Stimulated activated CD8-positive, alpha-beta memory T cell treated with anti-CD3 and anti-CD28 coated beads, Interleukin-15, amount 100 ng/mL, for 1 hour (primary cell): ENCODE results near the gene MYO1E.
"Not testable (repeated sequence)": the region's sequence is repeated elsewhere in the genome, so short reads cannot be mapped to it uniquely, and the experiment has no call there.

ENCODE experiments used
- DNase-seq: peaks from one replicate; pipeline ENCODE4 v3.0.0-alpha.2; 2020; ENCODE audit warnings: low read depth

The MYO1E gene

GRCh38 chr15:59127255-59127654, 245.4 kb downstream of the MYO1E start:
- DNase-seq: not testable (repeated sequence)

- not testable (repeated sequence) for DNase-seq
These were observed 247.0 kb downstream of the MYO1E start for GRCh38 chr15:59125683-59126082.

- DNase-seq: no peak
These were observed 248.4 kb downstream of the MYO1E start for GRCh38 chr15:59124261-59124660.

GRCh38 chr15:59120937-59121336, 251.7 kb downstream of the MYO1E start:
- no peak for DNase-seq

GRCh38 chr15:59119625-59120024, 253.0 kb downstream of the MYO1E start:
- DNase-seq: no peak

GRCh38 chr15:59116771-59117170, 255.9 kb downstream of the MYO1E start:
- no peak for DNase-seq

- no peak for DNase-seq
These were observed 256.5 kb downstream of the MYO1E start for GRCh38 chr15:59116141-59116540.

GRCh38 chr15:59115047-59115446, 257.6 kb downstream of the MYO1E start:
- DNase-seq: no peak

- no peak for DNase-seq
These were observed 261.4 kb downstream of the MYO1E start for GRCh38 chr15:59111251-59111650.

- no peak for DNase-seq
These were observed 266.8 kb downstream of the MYO1E start for GRCh38 chr15:59105854-59106253.

GRCh38 chr15:59104912-59105732, 267.5 kb downstream of the MYO1E start, which contains the start of gene CCNB2:
Gene CCNB2, plus strand, starts transcription at chr15:59105146. Its CDS starts 123 bp downstream, at chr15:59105269.
- DNase-seq: peak; percentile 57

- peak; percentile 3 for DNase-seq
These were observed 268.1 kb downstream of the MYO1E start for GRCh38 chr15:59104602-59104911.

GRCh38 chr15:59099162-59099685, 273.4 kb downstream of the MYO1E start:
- no peak for DNase-seq

GRCh38 chr15:59096429-59096828, 276.2 kb downstream of the MYO1E start:
- DNase-seq: no peak

GRCh38 chr15:59094077-59094476, 278.6 kb downstream of the MYO1E start:
- DNase-seq: no peak

- DNase-seq: no peak
These were observed 284.9 kb downstream of the MYO1E start for GRCh38 chr15:59087731-59088130.
